Muscle of leg (tissue), 11 donors: ENCODE measurements around the gene XPO5. TPM values are rescaled to one million over a fixed set of nuclear protein-coding genes. Genes with fewer than 3 reads are reported as not detected.
"Not testable (repeated sequence)": the region's sequence is repeated elsewhere in the genome, so short reads cannot be mapped to it uniquely, and the experiment has no call there.

ENCODE experiments used
- DNase-seq: peaks from one replicate; pipeline ENCODE4 v3.0.0; 2013
- H3K27ac ChIP-seq: one replicate; pipeline ENCODE4 v1.5.1; 2013; ENCODE audit warnings: mild to moderate bottlenecking, low read length, control low read depth
- H3K27me3 ChIP-seq: one replicate; pipeline ENCODE4 v1.6.1; 2013; ENCODE audit warnings: low read length; ENCODE audit not compliant: control insufficient read depth, insufficient read depth
- H3K36me3 ChIP-seq: one replicate; pipeline ENCODE4 v1.6.1; 2013; ENCODE audit warnings: low read length; ENCODE audit not compliant: control insufficient read depth, insufficient read depth
- H3K4me1 ChIP-seq: one replicate; pipeline ENCODE4 v1.6.1; 2013; ENCODE audit warnings: low read length; ENCODE audit not compliant: control insufficient read depth, insufficient read depth
- H3K4me3 ChIP-seq: one replicate; pipeline ENCODE4 v1.5.1; 2013; ENCODE audit warnings: low read length, control low read depth
- H3K9me3 ChIP-seq: replicated peaks from 2 replicates; pipeline ENCODE4 v1.6.1; 2013; ENCODE audit warnings: low read depth, low read length; ENCODE audit not compliant: control insufficient read depth
- WGBS: methylation state at CpG from one replicate; pipeline ENCODE4 v1.1.5; 2013; ENCODE audit warnings: missing lambda C conversion rate; ENCODE audit not compliant: insufficient coverage; 5-methylcytosine and 5-hydroxymethylcytosine counted together
- polyA plus RNA-seq, 8 donors: library from polyadenylated mRNA; unstranded; fragments of 120-200 nt; gene quantifications; one replicate each; pipeline versions ENCODE4 v1.2.1 to v1.2.3, GENCODE V29; 2013; ENCODE audit warnings: inconsistent platforms in 1 of 8, low replicate concordance in 1 of 8; ENCODE audit not compliant: insufficient read length in 8 of 8, insufficient read depth in 1 of 8
- total RNA-seq: library from RNA; stranded (reverse); fragments of 120-200 nt; gene quantifications from one replicate; pipeline ENCODE4 v1.2.4, GENCODE V29; 2013

Gene XPO5
- total and polyA plus RNA-seq, 9 donors, result 17.2 to 38.2 (median 24.3) TPM

GRCh38 chr6:43500921-43501320 lies 74.9 kb downstream of the XPO5 start:
- H3K36me3 ChIP-seq, result peaks cover 72% of the 10 kb centered on the region
- peaks cover 46% of the 10 kb centered on the region for H3K4me1 ChIP-seq
- no peak overlapping the region for H3K27ac ChIP-seq
- H3K9me3 ChIP-seq, result no peaks in the 10 kb centered on the region
- no peaks in the 10 kb centered on the region for H3K27me3 ChIP-seq
- no CpG with 5 or more reads among the region's 3 CpGs for WGBS
- DNase-seq, result no peak
- no peak overlapping the region for H3K4me3 ChIP-seq

DNA sequence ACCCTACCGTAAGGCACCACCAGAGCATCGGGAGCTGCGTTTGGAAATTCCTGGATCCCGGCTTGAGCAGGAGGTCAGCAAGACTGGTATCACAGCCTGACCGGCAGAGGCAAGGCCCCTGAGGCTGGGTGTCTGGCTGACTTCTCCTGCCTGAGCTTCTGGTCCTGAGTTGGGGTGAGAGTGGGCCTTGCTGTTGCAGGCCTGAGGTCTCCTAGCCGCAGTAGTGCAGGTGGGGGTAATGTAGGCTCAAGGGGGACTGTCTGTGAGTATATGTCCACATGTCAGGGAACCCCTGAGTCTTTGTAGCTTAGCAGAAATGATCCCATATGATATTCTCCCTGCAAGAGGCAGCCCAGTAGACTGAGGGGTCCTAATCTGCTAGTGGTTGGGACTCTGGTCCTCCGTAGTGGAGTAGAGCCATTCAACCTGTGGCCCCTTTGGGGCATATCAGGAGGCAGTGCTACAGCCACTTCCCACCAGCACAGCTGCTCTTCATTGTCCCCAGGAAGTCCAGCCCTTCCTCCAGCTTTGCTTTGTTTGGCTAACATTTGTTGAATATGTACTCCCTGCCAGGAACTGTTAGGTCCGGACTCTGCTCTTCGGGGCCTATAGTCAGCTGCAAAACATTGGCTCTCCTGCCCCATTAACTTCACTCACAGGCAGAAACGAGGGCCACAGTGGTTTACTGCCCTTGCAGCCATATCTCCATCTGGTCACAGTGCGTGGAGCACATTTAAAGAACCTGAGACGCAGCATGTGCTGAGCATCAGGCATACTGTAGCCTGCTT lies 76.6 kb downstream of the XPO5 start:
- Histone ChIP-seq H3K9me3 (no peaks in the 10 kb centered on the region), H3K36me3 (peaks cover 56% of the 10 kb centered on the region), H3K27ac (peak overlapping the region; percentile 62), H3K27me3 (no peaks in the 10 kb centered on the region), H3K4me3 (no peak overlapping the region), H3K4me1 (peaks cover 62% of the 10 kb centered on the region)
- WGBS, result 63% methylated on average over 11 of the region's 12 CpGs
- peak; percentile 80 for DNase-seq

DNA sequence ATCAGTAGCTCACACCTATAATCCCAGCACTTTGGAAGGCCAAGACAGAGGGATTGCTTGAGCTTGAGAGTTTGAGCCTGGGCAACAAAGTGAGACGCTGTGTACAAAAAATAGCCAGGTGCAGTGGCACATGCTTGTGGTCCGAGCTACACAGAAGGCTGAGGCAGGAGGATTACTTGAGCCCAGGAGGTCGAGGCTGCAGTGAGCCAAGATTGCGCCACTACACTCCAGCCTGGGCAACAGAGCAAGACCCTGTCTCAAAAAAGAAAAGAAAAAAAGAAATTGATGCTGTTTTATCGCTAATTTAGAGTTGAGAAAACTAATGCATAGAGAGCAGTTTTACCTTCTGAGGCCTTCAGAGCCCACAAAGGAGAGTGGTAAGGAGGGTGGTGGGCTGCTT lies 77.5 kb downstream of the XPO5 start:
- not testable (repeated sequence) for H3K27me3 ChIP-seq, H3K9me3 ChIP-seq, H3K27ac ChIP-seq, H3K4me3 ChIP-seq, DNase-seq
- WGBS, result 98% methylated on average over 4 of the region's 5 CpGs
- Histone ChIP-seq H3K4me1 (peaks cover 71% of the 10 kb centered on the region), H3K36me3 (peaks cover 49% of the 10 kb centered on the region)

- H3K36me3 ChIP-seq, result peaks cover 44% of the 10 kb centered on the region
- H3K4me3 ChIP-seq, result no peak overlapping the region
- WGBS, result 68% methylated on average over 8 of the region's 12 CpGs
- H3K4me1 ChIP-seq, result peaks cover 77% of the 10 kb centered on the region
- no peak for DNase-seq
- H3K9me3 ChIP-seq, result no peaks in the 10 kb centered on the region
- no peaks in the 10 kb centered on the region for H3K27me3 ChIP-seq
- no peak overlapping the region for H3K27ac ChIP-seq
These were observed 78.1 kb downstream of the XPO5 start for GRCh38 chr6:43497689-43498088.

DNA sequence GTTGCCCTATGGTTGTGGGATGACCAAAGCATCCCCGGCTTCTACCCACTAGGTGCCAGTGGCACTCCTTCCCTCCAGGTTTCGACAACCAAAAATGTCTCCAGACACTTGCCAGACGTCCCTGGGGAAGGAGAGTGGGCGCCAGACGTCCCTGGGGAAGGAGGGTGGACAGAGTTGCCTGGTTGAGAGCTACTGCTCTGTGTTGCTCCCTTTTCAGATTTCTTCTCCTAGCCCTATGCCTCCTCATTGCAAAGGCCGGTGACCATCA lies 78.8 kb downstream of the XPO5 start:
- Histone ChIP-seq H3K27me3 (no peaks in the 10 kb centered on the region), H3K27ac (no peak overlapping the region), H3K36me3 (peaks cover 38% of the 10 kb centered on the region), H3K4me1 (peaks cover 83% of the 10 kb centered on the region), H3K9me3 (no peaks in the 10 kb centered on the region), H3K4me3 (no peak overlapping the region)
- no peak for DNase-seq
- no CpG with 5 or more reads among the region's 6 CpGs for WGBS

- no peak overlapping the region for H3K4me3 ChIP-seq
- DNase-seq, result no peak
- WGBS, result 58% methylated on average over 11 of the region's 18 CpGs
- peaks cover 34% of the 10 kb centered on the region for H3K36me3 ChIP-seq
- no peak overlapping the region for H3K27ac ChIP-seq
- H3K9me3 ChIP-seq, result no peaks in the 10 kb centered on the region
- H3K4me1 ChIP-seq, result peaks cover 87% of the 10 kb centered on the region
- H3K27me3 ChIP-seq, result no peaks in the 10 kb centered on the region
These were observed 79.3 kb downstream of the XPO5 start for GRCh38 chr6:43496370-43497128.

- no peak overlapping the region for H3K4me3 ChIP-seq
- peaks cover 25% of the 10 kb centered on the region for H3K36me3 ChIP-seq
- no peaks in the 10 kb centered on the region for H3K27me3 ChIP-seq
- H3K9me3 ChIP-seq, result no peaks in the 10 kb centered on the region
- H3K27ac ChIP-seq, result no peak overlapping the region
- 53% methylated on average over 2 of the region's 4 CpGs for WGBS
- peaks cover 81% of the 10 kb centered on the region for H3K4me1 ChIP-seq
- no peak for DNase-seq
These were observed 80.4 kb downstream of the XPO5 start for GRCh38 chr6:43495409-43495941.

DNA sequence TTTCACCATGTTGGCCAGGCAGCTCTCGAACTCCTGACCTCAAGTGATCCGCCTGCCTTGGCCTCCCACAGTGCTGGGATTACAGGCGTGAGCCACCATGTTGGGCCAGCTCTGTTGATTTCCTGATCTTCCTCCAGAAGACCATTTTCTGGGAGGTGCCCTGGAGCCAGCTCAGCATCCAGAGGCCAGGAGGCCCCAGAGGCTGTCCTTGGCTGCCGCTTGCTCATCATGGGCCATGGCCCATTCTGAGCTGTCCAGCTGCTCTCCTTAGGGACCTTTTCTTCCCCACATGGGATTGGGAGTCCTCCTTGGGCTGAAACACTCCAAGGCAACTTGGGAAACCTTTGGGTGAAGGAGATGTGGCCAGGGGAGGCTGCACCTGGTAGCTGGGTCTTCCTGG lies 81.1 kb downstream of the XPO5 start:
- peaks cover 18% of the 10 kb centered on the region for H3K36me3 ChIP-seq
- H3K4me3 ChIP-seq, result no peak overlapping the region
- peaks cover 74% of the 10 kb centered on the region for H3K4me1 ChIP-seq
- no peaks in the 10 kb centered on the region for H3K9me3 ChIP-seq
- H3K27ac ChIP-seq, result no peak overlapping the region
- 93% methylated on average over 3 of the region's 4 CpGs for WGBS
- H3K27me3 ChIP-seq, result no peaks in the 10 kb centered on the region
- no peak for DNase-seq

- Histone ChIP-seq H3K9me3 (no peaks in the 10 kb centered on the region), H3K27me3 (no peaks in the 10 kb centered on the region), H3K4me3 (no peak overlapping the region), H3K4me1 (peaks cover 70% of the 10 kb centered on the region), H3K36me3 (peaks cover 13% of the 10 kb centered on the region), H3K27ac (no peak overlapping the region)
- no peak for DNase-seq
- WGBS, result 100% methylated on average over 2 of the region's 6 CpGs
These were observed 81.5 kb downstream of the XPO5 start for GRCh38 chr6:43494321-43494720.

DNA sequence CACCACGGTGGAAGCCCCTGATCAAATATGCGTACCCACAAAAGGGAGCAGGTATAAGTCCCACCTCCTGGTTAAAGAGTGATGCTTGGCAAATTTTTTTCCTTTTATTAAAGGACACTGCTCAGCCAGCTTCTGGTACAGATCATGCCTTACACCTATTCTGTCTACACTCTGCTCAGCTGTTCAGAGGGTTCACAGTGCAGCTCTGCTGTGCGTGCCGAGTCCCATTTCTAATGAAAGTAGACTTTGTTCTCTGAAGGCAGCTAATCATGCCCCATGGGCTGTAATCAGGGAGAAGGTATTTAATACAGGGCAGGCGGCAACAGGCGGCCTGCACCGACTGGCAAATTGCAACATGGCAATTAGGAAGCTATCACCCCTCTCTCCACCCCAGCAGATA lies 82.0 kb downstream of the XPO5 start:
- WGBS, result 95% methylated on average over 3 of the region's 7 CpGs
- Histone ChIP-seq H3K27ac (no peak overlapping the region), H3K4me1 (peaks cover 65% of the 10 kb centered on the region), H3K4me3 (no peak overlapping the region), H3K36me3 (peaks cover 10% of the 10 kb centered on the region), H3K27me3 (no peaks in the 10 kb centered on the region), H3K9me3 (no peaks in the 10 kb centered on the region)
- DNase-seq, result no peak
